Activated CD8-positive, alpha-beta T cell treated with anti-CD3 and anti-CD28 coated beads for 36 hours (primary cell): Measurements from ENCODE around the gene SVOP. TPM values are rescaled to one million over a fixed set of nuclear protein-coding genes. Genes with fewer than 3 reads are reported as not detected.

Source experiments
- ATAC-seq: fragments of 200-7000 bp; cut with Tn5 transposase; one replicate; pipeline ENCODE4 v1.10.0; 2021; ENCODE audit warnings: mild to moderate bottlenecking, moderate library complexity
- CTCF ChIA-PET: fragments of 350-600 bp; sonication (Branson Sonifier 250); formaldehyde crosslinking; loops from one replicate; lab custom pipeline; 2021; ENCODE audit warnings: antibody characterized with exemption; lab: Charles Lee
- POLR2A ChIA-PET: fragments of 350-600 bp; sonication (Branson Sonifier 250); formaldehyde crosslinking; loops from one replicate; lab custom pipeline; 2021; ENCODE audit warnings: antibody characterized with exemption; lab: Charles Lee
- DNase-seq: peaks from one replicate; pipeline ENCODE4 v3.0.0-alpha.2; 2020
- H3K27ac Mint-ChIP-seq: one replicate; pipeline ENCODE4 v1.8.0; 2021; ENCODE audit warnings: mild to moderate bottlenecking, mixed read lengths
- H3K27me3 Mint-ChIP-seq: one replicate; pipeline ENCODE4 v1.8.0; 2021; ENCODE audit warnings: mixed read lengths
- H3K36me3 Mint-ChIP-seq: one replicate; pipeline ENCODE4 v1.8.0; 2021; ENCODE audit warnings: low read depth, mixed read lengths
- H3K4me1 Mint-ChIP-seq: one replicate; pipeline ENCODE4 v1.8.0; 2021; ENCODE audit warnings: low read depth, mixed read lengths
- H3K4me3 Mint-ChIP-seq: one replicate; pipeline ENCODE4 v1.8.0; 2021; ENCODE audit warnings: mild to moderate bottlenecking, moderate library complexity, mixed read lengths
- H3K9me3 Mint-ChIP-seq: one replicate; pipeline ENCODE4 v1.8.0; 2021; ENCODE audit warnings: mixed read lengths
- intact Hi-C: fragments of 100-400 bp; cut with micrococcal nuclease; formaldehyde crosslinking; loops from one replicate; pipeline ENCODE4 v1.10.0; 2022
- total RNA-seq, 2 experiments: library from RNA; stranded (reverse); gene quantifications; one replicate each; pipeline ENCODE4 v1.2.3, GENCODE V29; 2021
- TF ChIP-seq, protein P1 (sequence below): fragments of 200-600 bp; IDR thresholded peaks from one replicate; pipeline ENCODE4 v1.8.0; 2022; ENCODE audit warnings: antibody characterized with exemption, mild to moderate bottlenecking

SVOP gene
- total RNA-seq, 2 experiments from 2014 or later = not detected

DNA sequence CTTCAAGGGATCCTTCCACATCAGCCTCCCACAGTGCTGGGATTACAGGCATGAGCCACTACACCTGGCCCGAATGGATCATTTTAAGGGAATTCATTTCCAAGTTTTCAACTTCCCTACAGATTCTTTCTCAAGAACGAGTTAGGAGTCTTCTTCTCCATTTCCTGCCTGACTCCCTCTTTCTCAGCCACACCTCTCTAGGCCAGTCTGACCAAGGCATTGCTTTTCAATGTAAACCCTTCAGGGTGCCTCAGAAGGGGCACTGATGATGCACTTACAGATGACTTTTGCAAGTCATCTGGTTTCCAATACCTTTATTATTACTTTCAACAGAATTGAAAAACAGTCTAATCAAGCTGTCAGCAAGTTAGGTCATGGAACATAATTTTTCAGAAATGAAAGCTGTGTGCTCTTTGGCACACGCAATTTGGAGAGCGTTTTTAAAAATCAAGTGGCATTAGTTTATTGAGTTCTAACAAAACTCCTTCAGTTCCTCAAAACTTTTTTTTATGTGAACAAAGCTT lies 47.2 kb downstream of the SVOP start:
- DNase-seq (no peak), ATAC-seq (no peak)
- intact Hi-C loops = no loop called here
- Mint-ChIP-seq H3K36me3 (no peaks in the 10 kb centered on the region), H3K27me3 (peaks cover 9% of the 10 kb centered on the region), H3K4me3 (no peak overlapping the region), H3K9me3 (no peaks in the 10 kb centered on the region), H3K4me1 (no peaks in the 10 kb centered on the region), H3K27ac (no peak overlapping the region)
- ChIA-PET POLR2A (no interaction called here), CTCF (interaction anchor here (1.1 kb wide), 1 partner anchor 9 kb away, joined by 3 read pairs; no protein-coding TSS in a partner anchor)
- TF ChIP-seq, protein P1, sequence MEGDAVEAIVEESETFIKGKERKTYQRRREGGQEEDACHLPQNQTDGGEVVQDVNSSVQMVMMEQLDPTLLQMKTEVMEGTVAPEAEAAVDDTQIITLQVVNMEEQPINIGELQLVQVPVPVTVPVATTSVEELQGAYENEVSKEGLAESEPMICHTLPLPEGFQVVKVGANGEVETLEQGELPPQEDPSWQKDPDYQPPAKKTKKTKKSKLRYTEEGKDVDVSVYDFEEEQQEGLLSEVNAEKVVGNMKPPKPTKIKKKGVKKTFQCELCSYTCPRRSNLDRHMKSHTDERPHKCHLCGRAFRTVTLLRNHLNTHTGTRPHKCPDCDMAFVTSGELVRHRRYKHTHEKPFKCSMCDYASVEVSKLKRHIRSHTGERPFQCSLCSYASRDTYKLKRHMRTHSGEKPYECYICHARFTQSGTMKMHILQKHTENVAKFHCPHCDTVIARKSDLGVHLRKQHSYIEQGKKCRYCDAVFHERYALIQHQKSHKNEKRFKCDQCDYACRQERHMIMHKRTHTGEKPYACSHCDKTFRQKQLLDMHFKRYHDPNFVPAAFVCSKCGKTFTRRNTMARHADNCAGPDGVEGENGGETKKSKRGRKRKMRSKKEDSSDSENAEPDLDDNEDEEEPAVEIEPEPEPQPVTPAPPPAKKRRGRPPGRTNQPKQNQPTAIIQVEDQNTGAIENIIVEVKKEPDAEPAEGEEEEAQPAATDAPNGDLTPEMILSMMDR = no peak

DNA sequence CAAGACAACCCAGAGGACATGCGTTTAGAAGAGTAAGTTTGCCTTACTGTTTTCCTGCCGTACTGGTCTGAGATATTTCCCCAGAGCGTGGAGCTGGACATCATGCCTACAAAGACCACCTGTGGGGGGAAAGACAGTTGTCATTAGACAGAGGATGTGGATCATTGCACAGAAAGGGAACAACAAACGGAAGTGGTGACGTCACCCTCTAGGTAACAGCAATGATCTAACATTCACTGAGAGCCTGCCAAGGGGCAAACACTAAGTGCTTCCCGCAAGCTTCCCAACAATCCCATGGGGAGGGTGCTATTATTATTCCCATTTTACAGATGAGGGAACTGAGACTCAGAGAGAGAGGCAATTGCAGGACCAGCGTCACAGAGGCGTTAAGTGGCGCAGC lies 48.5 kb downstream of the SVOP start:
- ATAC-seq (no peak), DNase-seq (no peak)
- no peaks in the 10 kb centered on the region for H3K4me1 Mint-ChIP-seq
- POLR2A ChIA-PET = no interaction called here
- no peak overlapping the region for H3K27ac Mint-ChIP-seq
- H3K27me3 Mint-ChIP-seq = peaks cover 9% of the 10 kb centered on the region
- H3K36me3 Mint-ChIP-seq = no peaks in the 10 kb centered on the region
- no peak overlapping the region for H3K4me3 Mint-ChIP-seq
- intact Hi-C loops = no loop called here
- TF ChIP-seq, protein P1 = no peak
- CTCF ChIA-PET = interaction anchor here (0.8 kb wide), 1 partner anchor 22 kb away, joined by 3 read pairs; no protein-coding TSS in a partner anchor
- H3K9me3 Mint-ChIP-seq = no peaks in the 10 kb centered on the region

DNA sequence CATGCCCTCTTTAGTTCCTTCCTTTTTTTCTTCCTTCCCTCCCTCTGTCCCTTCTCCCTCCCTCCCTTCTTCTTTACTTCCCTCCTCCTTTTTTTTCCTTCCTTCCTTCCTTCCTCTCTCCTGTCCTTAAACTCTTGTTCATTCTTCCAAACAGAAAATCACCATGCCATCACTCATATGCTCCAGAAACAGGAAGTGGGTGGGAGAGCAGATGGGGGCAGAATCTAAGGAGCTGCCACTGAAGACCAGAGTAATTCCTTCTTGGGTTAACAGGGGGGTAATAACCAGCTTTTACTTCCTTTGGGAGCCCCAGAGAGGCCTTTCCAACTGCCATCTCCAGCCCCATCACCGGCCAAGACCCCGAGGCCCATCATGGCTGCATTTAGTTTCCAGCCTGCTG lies 51.2 kb downstream of the SVOP start:
- TF ChIP-seq, protein P1 = no peak
- intact Hi-C loops = no loop called here
- Mint-ChIP-seq H3K4me3 (no peak overlapping the region), H3K4me1 (no peaks in the 10 kb centered on the region), H3K9me3 (no peaks in the 10 kb centered on the region), H3K27me3 (peaks cover 9% of the 10 kb centered on the region), H3K27ac (no peak overlapping the region), H3K36me3 (no peaks in the 10 kb centered on the region)
- no peak for ATAC-seq
- no peak for DNase-seq
- ChIA-PET POLR2A (no interaction called here), CTCF (interaction anchor here (0.6 kb wide), 1 partner anchor 446 kb away, joined by 3 read pairs; no protein-coding TSS in a partner anchor)

DNA sequence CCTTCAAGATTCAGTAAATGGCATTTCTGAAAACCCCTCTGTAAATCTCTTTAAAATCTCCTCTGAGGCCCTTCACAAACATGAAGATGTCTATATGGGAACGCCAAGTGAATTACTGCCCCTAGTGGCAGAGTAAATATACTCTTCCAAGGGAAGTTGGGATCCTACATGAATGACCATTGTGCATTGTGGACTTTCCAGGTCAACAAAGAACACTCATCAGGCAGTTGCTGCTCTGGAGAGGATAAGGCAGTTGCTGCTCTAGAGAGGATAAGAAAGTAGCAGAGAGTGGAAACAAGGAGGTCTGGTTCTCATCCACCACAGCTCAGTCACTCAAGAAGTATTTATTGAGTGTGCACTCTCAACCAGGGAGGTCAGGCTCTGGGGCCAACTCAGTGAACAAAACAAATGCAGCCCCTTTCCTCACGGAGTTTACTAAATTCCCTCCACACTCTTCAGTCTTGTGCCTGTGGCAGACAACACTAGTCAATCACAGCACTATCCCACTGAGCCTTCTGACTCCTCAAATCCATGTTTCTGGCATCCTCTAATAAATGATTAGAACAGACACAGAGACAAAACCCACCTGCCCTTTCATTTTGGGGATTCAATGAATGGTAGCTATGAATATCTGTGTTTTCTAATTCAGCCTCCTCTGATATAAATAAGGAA lies 52.9 kb downstream of the SVOP start:
- Mint-ChIP-seq H3K27me3 (peaks cover 5% of the 10 kb centered on the region), H3K4me1 (no peaks in the 10 kb centered on the region), H3K36me3 (no peaks in the 10 kb centered on the region), H3K27ac (no peak overlapping the region), H3K9me3 (no peaks in the 10 kb centered on the region), H3K4me3 (no peak overlapping the region)
- DNase-seq = no peak
- TF ChIP-seq, protein P1 = peak; percentile 34
- no peak for ATAC-seq
- CTCF ChIA-PET = no interaction called here
- intact Hi-C loops = no loop called here
- POLR2A ChIA-PET = no interaction called here

DNA sequence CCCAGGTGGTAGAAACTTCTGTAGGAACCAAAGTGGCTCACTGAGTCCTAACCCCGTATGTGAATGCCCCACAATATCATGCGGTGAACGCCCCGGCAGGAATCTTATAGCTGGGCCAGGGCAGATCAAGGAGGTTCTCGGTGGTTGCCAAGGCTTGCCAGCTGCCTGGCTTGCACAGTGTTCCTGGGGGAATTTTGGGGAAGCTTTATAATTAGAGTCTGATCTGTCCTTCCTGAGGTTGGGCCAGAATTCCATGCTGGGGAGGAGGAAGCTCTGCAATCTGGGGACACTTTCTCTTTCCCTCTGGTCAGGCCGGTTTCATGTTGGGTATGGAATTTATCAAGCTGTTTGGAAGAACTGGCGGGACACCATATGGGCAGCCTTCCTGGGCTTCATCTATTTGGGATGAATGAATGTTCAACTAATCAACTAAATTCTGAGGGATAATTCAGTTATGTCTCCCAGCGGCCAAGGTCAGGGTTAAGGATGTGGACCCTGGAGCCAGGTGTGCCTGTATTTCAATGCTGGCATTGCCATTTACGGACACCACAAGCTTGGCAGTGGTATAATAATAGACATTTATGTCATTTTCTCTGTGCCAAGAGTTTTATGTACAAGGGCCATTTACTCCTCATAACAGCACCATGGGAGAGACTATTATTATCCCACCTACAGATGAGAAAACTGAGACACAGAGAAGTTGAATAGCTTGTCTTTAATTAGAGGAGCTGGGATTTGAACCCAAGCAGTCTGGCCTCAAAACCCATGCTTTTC lies 54.3 kb downstream of the SVOP start:
- H3K27me3 Mint-ChIP-seq = peaks cover 5% of the 10 kb centered on the region
- H3K4me3 Mint-ChIP-seq = no peak overlapping the region
- ATAC-seq = no peak
- H3K4me1 Mint-ChIP-seq = no peaks in the 10 kb centered on the region
- ChIA-PET POLR2A (no interaction called here), CTCF (interaction anchor here (0.9 to 1.5 kb wide), 4 partner anchors 14 to 126 kb away, joined by 3 to 10 read pairs (median 6); partner anchors contain the start of gene ALKBH2)
- no peaks in the 10 kb centered on the region for H3K9me3 Mint-ChIP-seq
- no peak overlapping the region for H3K27ac Mint-ChIP-seq
- intact Hi-C loops = no loop called here
- no peak for DNase-seq
- TF ChIP-seq, protein P1 = no peak
- no peaks in the 10 kb centered on the region for H3K36me3 Mint-ChIP-seq
